Brain microvascular endothelial cell (primary cell): ENCODE results near the gene NR3C1.

Experiments used
- DNase-seq: peaks from one replicate; pipeline ENCODE4 v3.0.0-alpha.2; 2020
- H3K27ac ChIP-seq: fragments of 250-450 bp; sonication (Bioruptor Pico); 2 replicates; pipeline ENCODE4 v1.5.1; 2020; ENCODE audit warnings: mild to moderate bottlenecking, moderate library complexity
- H3K27me3 ChIP-seq: fragments of 250-450 bp; sonication (Bioruptor Pico); replicated peaks from 2 replicates; pipeline ENCODE4 v1.5.1; 2020; ENCODE audit warnings: mild to moderate bottlenecking
- H3K36me3 ChIP-seq: fragments of 250-450 bp; sonication (Bioruptor Pico); replicated peaks from 2 replicates; pipeline ENCODE4 v1.5.1; 2020; ENCODE audit warnings: mild to moderate bottlenecking
- H3K4me3 ChIP-seq: 2 replicates; pipeline ENCODE4 v1.5.1; 2011; ENCODE audit warnings: low read depth, mild to moderate bottlenecking, control low read depth, low read length, moderate library complexity
- in situ Hi-C: cut with HindIII; loops from 2 replicates; pipeline ENCODE4 v1.10.0; 2017; ENCODE audit warnings: low sequenced_read_pairs, low pct_ligation_motif_present
- TF ChIP-seq, protein P1 (sequence below): IDR thresholded peaks from 2 replicates; pipeline ENCODE4 v1.5.1; 2011; ENCODE audit warnings: low read depth, mild to moderate bottlenecking, moderate library complexity, low read length, control low read depth, inconsistent platforms; ENCODE audit errors: missing control alignments

Gene NR3C1

DNA sequence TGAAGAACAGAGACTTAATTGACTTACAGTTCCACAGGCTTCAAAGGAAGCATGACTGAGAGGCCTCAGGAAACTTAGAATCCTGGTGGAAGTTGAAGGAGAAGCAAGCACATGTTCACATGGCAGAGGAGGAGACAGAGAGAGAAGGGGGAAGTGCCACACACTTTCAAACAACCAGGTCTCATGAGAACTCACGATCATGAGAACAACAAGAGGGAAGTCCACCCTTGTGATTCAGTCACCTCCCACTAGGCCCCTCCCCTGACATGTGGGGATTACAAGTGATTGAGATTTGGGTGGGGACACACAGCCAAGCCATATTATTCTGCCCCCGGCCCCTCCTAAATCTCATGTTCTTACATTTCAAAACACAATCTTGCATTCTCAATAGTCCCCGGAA lies 19.5 kb downstream of the NR3C1 start:
- in situ Hi-C loops = no loop called here
- no peak overlapping the region for H3K4me3 ChIP-seq
- H3K36me3 ChIP-seq = no peaks in the 10 kb centered on the region
- no peak for DNase-seq
- H3K27me3 ChIP-seq = no peaks in the 10 kb centered on the region
- no peak overlapping the region for H3K27ac ChIP-seq
- TF ChIP-seq, protein P1, sequence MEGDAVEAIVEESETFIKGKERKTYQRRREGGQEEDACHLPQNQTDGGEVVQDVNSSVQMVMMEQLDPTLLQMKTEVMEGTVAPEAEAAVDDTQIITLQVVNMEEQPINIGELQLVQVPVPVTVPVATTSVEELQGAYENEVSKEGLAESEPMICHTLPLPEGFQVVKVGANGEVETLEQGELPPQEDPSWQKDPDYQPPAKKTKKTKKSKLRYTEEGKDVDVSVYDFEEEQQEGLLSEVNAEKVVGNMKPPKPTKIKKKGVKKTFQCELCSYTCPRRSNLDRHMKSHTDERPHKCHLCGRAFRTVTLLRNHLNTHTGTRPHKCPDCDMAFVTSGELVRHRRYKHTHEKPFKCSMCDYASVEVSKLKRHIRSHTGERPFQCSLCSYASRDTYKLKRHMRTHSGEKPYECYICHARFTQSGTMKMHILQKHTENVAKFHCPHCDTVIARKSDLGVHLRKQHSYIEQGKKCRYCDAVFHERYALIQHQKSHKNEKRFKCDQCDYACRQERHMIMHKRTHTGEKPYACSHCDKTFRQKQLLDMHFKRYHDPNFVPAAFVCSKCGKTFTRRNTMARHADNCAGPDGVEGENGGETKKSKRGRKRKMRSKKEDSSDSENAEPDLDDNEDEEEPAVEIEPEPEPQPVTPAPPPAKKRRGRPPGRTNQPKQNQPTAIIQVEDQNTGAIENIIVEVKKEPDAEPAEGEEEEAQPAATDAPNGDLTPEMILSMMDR = no peak

DNA sequence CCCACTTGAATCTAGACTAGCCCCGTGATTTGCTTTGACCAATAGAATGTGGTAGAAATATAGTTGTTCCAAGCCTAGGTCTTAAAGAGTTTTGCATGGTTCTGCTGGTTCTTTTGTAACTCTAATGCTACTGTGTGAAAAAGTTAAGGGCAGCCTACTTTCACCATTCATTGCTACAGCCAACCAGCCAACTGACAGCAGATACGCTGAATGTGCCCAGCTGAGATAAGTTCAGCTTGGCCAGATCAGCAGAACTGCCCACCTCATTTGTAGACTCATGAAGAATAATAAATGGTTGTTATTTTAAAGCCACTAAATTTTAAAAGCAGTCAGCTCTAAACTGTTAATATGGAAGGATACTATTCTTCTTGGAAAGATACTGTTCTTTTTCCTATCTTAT lies 23.9 kb downstream of the NR3C1 start:
- DNase-seq = no peak
- in situ Hi-C loops = no loop called here
- TF ChIP-seq, protein P1 = no peak
- no peaks in the 10 kb centered on the region for H3K27me3 ChIP-seq
- H3K4me3 ChIP-seq = no peak overlapping the region
- no peak overlapping the region for H3K27ac ChIP-seq
- no peaks in the 10 kb centered on the region for H3K36me3 ChIP-seq

DNA sequence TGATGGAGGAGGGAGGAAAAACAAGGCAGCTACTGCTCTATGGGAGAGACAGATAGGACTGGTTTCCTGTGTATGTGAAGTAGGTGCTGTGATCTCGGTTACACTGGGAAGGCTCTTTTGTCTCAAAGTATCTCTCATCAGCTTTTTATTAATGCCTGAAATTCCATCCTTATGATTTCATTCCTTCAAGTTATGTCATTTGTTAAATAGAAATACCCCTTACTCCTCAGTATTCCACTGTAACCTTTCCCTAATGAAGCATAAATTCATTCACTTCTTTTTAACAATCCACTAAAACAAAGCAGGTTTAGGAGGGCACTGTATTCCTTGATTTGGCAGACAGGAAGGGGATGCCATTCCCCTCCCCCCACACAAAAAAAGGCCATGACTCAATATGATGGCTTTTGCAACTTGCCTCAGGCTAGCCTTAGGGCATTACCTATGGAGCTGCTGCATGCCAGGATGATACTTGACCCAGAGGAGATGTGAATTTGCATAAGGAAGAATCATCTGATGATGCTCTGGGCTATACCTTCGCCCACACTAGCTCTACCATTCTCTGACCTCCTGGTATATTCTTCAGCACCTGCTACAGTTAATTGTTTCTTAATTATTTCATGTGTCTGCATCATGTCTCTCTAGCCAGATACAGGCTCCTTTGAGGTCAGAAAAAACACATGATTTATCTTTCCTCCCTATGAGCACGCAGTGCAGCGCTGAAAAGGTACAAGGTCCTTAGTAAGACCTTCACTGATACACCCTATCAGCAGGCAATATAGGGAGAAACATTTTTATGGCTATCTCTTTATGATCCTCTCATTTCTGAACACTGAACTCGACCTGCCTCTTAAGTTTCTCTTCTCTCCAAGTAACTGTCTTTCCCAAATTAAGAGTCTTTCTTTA lies 26.3 kb downstream of the NR3C1 start:
- in situ Hi-C loops = no loop called here
- H3K4me3 ChIP-seq = no peak overlapping the region
- no peak overlapping the region for H3K27ac ChIP-seq
- H3K36me3 ChIP-seq = no peaks in the 10 kb centered on the region
- DNase-seq = peak; percentile 40
- H3K27me3 ChIP-seq = no peaks in the 10 kb centered on the region
- TF ChIP-seq, protein P1 = no peak

DNA sequence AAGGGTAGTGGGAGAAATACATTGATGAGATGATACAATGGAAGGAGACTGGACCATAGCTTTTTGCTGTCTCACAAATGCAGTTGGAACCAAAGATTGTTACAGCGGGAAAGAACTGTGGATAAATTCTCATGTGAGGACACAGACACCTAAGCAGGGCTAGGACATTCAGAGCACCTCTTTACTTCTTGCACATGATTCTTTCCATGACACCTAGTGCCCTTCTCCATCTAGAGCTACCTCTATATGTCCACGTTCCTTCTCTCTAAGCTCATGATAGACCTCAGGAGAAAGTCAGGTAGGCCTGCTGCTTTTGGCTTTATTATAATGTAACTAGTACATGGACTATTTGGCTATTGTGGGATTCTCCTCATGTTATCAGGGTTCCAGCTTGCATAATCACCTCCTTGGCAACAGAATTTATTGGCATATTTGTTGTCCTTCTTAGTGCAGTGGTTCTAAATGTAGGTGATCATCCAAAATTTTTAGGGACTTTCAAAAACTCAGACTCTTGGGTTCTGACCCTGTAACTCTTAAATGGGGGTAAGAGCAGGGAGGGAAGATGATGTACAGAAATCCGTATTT lies 27.2 kb downstream of the NR3C1 start:
- TF ChIP-seq, protein P1 = no peak
- no peaks in the 10 kb centered on the region for H3K36me3 ChIP-seq
- in situ Hi-C loops = no loop called here
- no peak for DNase-seq
- no peak overlapping the region for H3K27ac ChIP-seq
- H3K4me3 ChIP-seq = no peak overlapping the region
- H3K27me3 ChIP-seq = no peaks in the 10 kb centered on the region

DNA sequence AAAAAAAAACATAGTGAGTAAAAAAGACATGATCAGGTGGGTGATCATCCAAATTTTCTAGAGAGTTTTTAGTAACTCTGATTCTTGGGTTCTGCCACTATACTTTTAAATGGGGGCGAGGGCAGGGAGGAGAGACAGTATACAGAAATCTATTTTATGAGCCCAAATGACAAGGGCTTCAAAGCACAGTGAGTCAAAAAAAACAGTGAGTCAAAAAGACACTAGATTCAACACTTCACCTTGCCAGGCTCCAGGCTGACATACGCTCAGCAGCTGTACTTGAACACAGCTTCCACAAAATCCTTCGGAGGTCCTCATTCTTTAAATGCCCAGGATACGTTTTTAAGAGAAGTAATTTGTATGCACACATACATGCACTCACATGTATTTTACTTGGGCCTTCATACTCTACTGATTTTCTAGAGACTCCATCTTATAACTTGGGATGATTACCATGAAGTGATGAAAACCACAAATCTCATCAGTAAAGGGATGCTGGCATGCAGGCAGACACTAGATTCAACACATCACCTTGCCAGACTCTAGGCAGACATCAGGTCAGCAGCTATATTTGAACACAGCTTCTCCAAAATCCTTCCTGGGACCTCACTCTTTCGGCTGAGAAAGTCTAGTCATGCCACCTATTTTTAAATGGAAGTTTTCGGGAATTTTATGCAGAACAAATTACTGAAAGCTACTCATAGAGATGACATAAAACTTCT lies 28.8 kb downstream of the NR3C1 start:
- in situ Hi-C loops = no loop called here
- TF ChIP-seq, protein P1 = no peak
- no peak overlapping the region for H3K27ac ChIP-seq
- H3K4me3 ChIP-seq = no peak overlapping the region
- no peaks in the 10 kb centered on the region for H3K27me3 ChIP-seq
- no peaks in the 10 kb centered on the region for H3K36me3 ChIP-seq
- DNase-seq = no peak
